GM13977 (cell line): ENCODE measurements around the gene FAM78B.

ENCODE experiments used
- DNase-seq: peaks from one replicate; pipeline ENCODE4 v3.0.0; 2012; ENCODE audit warnings: low spot score
- in situ Hi-C: fragments of 300-500 bp; cut with MboI; formaldehyde crosslinking; loops from one replicate; pipeline ENCODE4 v1.12.0; 2022; ENCODE audit warnings: low sequenced_read_pairs, low pct_unique_long_range_greater_than_20kb, mixed read lengths, inconsistent platforms; ENCODE audit not compliant: unreplicated experiment
- TF ChIP-seq, protein P1 (sequence below): IDR thresholded peaks from 2 replicates; pipeline ENCODE4 v1.5.1; 2012; ENCODE audit warnings: mild to moderate bottlenecking, control low read depth; ENCODE audit not compliant: insufficient read depth; ENCODE audit errors: extremely low read depth, missing control alignments

Gene FAM78B

DNA sequence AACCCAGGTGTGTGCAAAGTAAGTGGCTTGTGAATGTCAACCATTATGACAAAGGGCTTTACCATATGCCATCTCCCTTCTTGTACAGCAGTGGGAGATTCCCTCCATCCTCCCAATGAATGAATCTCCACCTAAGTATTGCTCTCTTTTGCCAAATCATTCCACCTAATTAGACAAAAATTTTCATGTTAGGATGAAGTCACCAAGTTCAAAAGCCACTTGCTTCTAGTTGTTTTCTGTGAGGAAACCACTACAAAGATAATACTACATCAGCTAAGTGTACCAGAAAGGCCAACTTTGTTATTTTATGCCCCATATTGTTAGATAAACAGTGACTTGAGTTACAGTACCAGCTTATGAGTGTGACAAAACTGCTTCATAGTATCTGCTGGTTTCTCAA, 34.3 kb downstream of the FAM78B start:
- in situ Hi-C loops, result no loop called here
- TF ChIP-seq, protein P1, sequence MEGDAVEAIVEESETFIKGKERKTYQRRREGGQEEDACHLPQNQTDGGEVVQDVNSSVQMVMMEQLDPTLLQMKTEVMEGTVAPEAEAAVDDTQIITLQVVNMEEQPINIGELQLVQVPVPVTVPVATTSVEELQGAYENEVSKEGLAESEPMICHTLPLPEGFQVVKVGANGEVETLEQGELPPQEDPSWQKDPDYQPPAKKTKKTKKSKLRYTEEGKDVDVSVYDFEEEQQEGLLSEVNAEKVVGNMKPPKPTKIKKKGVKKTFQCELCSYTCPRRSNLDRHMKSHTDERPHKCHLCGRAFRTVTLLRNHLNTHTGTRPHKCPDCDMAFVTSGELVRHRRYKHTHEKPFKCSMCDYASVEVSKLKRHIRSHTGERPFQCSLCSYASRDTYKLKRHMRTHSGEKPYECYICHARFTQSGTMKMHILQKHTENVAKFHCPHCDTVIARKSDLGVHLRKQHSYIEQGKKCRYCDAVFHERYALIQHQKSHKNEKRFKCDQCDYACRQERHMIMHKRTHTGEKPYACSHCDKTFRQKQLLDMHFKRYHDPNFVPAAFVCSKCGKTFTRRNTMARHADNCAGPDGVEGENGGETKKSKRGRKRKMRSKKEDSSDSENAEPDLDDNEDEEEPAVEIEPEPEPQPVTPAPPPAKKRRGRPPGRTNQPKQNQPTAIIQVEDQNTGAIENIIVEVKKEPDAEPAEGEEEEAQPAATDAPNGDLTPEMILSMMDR, result no peak
- no peak for DNase-seq

GRCh38 chr1:166129006-166129405, 37.8 kb downstream of the FAM78B start:
- TF ChIP-seq, protein P1, result no peak
- in situ Hi-C loops, result no loop called here
- no peak for DNase-seq

DNA sequence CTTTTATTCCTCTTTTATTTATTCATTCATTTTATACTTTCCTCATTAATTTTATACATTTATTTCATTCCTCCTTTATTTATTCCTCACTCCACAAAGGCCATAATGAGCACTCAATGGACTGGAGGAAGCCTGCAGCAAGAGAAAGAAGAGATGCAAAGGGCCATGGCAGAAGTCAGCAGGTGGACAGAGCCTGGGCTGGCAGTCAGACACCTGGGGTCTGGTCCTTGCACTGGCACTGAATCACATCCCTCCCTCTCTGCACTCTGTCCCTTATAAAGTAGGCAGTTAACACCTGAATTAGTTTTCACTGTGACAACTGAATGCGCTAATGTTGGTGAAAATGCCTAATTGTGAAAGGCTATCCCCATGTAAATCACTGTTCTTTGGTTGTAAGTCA, 38.6 kb downstream of the FAM78B start:
- in situ Hi-C loops, result no loop called here
- TF ChIP-seq, protein P1, result no peak
- no peak for DNase-seq

DNA sequence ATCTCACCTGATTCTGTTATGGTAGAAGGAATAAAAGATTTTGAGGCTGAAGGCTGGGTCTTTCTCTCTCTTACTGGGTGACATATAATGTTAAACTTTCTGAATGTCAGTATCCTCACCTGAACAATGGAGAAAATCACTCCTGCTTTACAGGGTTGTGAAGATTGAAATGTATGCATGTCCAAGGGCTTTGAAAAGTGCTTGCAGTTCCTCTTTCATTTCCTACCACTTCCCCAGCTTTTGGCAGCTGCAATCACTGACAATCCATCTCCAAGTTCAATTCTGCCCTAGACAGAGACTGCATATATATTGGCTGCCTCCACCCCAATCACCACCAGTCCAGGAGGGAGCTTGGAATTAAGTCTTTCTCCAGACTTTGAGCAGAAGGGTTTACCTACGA, 39.8 kb downstream of the FAM78B start:
- in situ Hi-C loops, result no loop called here
- no peak for DNase-seq
- TF ChIP-seq, protein P1, result no peak

DNA sequence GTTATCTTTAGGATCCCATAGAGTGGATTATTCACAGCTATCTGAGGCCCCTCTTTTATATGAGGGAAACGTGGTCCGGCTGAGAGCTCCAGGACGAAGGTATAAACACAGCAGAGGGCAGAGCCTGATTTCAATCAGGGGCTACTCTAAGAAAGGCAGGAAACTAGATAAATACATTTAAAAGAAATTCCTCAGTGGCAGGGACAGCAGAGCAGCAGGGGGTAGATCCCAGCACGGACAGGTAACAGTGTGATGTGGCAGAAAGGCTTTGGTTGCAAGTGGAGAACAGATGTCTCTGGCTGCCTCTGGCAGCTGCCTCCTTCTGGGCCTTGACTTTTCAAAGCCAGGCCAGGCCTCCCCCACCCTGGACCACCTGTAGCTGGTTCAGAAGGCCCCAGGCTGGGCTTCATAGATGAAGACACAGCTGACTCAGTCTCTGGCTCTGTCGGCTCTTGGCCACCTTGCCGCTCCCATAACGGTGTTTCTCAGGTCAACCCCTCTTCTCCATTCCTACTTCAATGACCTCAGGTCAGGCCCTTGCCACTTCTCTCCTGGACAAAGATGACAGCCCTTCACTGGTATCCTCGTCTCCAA, 43.8 kb downstream of the FAM78B start:
- TF ChIP-seq, protein P1, result no peak
- DNase-seq, result no peak
- in situ Hi-C loops, result no loop called here

DNA sequence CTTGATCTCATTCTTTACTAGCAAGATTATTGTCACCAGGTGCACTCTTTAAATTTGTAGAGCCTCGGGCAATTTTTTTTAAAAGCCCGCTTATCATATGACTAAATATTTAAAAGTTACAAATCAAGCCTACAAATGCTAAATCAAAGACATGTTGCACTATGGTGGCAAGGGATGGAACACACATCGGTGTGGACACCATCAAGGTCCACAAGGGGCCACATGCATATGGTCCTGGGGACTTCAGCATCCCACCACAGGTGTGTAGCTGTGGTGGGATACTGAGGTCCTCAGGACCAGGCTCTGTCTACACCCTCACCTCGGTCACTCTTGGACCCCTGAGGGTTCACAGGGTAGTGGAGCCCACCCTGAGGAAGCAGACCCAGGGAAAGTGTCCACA, 45.8 kb downstream of the FAM78B start:
- in situ Hi-C loops, result no loop called here
- no peak for DNase-seq

More for the DNA sequence above, 45.8 kb downstream of the FAM78B start:
- TF ChIP-seq, protein P1, result no peak
